WTC11 (cell line): ENCODE results near the gene ANKS6. TPM values are rescaled to one million over a fixed set of nuclear protein-coding genes. Genes with fewer than 3 reads are reported as not detected.

Experiments used
- ATAC-seq: fragments of 200-7000 bp; cut with Tn5 transposase; 2 replicates; pipeline ENCODE4 v1.10.0; 2021; ENCODE audit warnings: mild to moderate bottlenecking, moderate library complexity
- CTCF ChIA-PET: fragments of 300-600 bp; sonication (Branson Sonifier 250); formaldehyde crosslinking; loops from one replicate; lab custom pipeline; 2021; ENCODE audit warnings: antibody characterized with exemption; lab: Charles Lee
- POLR2A ChIA-PET: fragments of 350-600 bp; sonication (Branson Sonifier 250); formaldehyde crosslinking; loops from one replicate; lab custom pipeline; 2021; ENCODE audit warnings: antibody characterized with exemption; lab: Charles Lee
- DNase-seq: peaks from one replicate; pipeline ENCODE4 v3.0.0; 2021; ENCODE audit warnings: low spot score
- H3K27ac Mint-ChIP-seq: 2 replicates; pipeline ENCODE4 v1.8.0; 2021; ENCODE audit warnings: mixed read lengths
- H3K27me3 Mint-ChIP-seq: 2 replicates; pipeline ENCODE4 v1.8.0; 2021; ENCODE audit warnings: low read depth, mild to moderate bottlenecking, moderate library complexity, mixed read lengths
- H3K36me3 Mint-ChIP-seq: 2 replicates; pipeline ENCODE4 v1.8.0; 2021; ENCODE audit warnings: mixed read lengths
- H3K4me1 Mint-ChIP-seq: 2 replicates; pipeline ENCODE4 v1.8.0; 2022; ENCODE audit warnings: mixed read lengths
- H3K4me3 Mint-ChIP-seq: 2 replicates; pipeline ENCODE4 v1.8.0; 2021; ENCODE audit warnings: mild to moderate bottlenecking, moderate library complexity, mixed read lengths
- H3K9me3 Mint-ChIP-seq: 2 replicates; pipeline ENCODE4 v1.8.0; 2021; ENCODE audit warnings: mixed read lengths
- CBFB ChIP-seq: sonication (generic); formaldehyde crosslinking; IDR thresholded peaks from 2 replicates; pipeline ENCODE4 v1.8.1; 2022; ENCODE audit warnings: mild to moderate bottlenecking, low read depth, missing genetic modification reagents
- CREM ChIP-seq: sonication (generic); formaldehyde crosslinking; IDR thresholded peaks from 2 replicates; pipeline ENCODE4 v1.8.1; 2022; ENCODE audit warnings: mild to moderate bottlenecking, missing genetic modification reagents, moderate library complexity
- E2F1 ChIP-seq: sonication (generic); formaldehyde crosslinking; IDR thresholded peaks from 2 replicates; pipeline ENCODE4 v1.8.0; 2022; ENCODE audit warnings: mild to moderate bottlenecking, missing genetic modification reagents
- ELF4 ChIP-seq: sonication (generic); formaldehyde crosslinking; IDR thresholded peaks from 2 replicates; pipeline ENCODE4 v1.8.1; 2022; ENCODE audit warnings: low read depth, mild to moderate bottlenecking, moderate library complexity, missing genetic modification reagents
- ERG ChIP-seq: fragments of 250-450 bp; sonication (Bioruptor Pico); IDR thresholded peaks from 2 replicates; pipeline ENCODE4 v1.8.0; 2021; ENCODE audit warnings: mild to moderate bottlenecking
- FOXP4 ChIP-seq: sonication (generic); formaldehyde crosslinking; IDR thresholded peaks from 2 replicates; pipeline ENCODE4 v1.8.0; 2022; ENCODE audit warnings: mild to moderate bottlenecking, missing genetic modification reagents
- GABPB1 ChIP-seq: sonication (generic); formaldehyde crosslinking; IDR thresholded peaks from 2 replicates; pipeline ENCODE4 v1.8.1; 2023; ENCODE audit warnings: mild to moderate bottlenecking, missing genetic modification reagents
- NFATC4 ChIP-seq: fragments of 250-450 bp; sonication (Bioruptor Pico); IDR thresholded peaks from 2 replicates; pipeline ENCODE4 v1.9.0; 2021; ENCODE audit warnings: mild to moderate bottlenecking
- ZNF232 ChIP-seq: sonication (generic); formaldehyde crosslinking; IDR thresholded peaks from 2 replicates; pipeline ENCODE4 v1.8.0; 2022; ENCODE audit warnings: mild to moderate bottlenecking, missing genetic modification reagents
- ZNF317 ChIP-seq: sonication (generic); formaldehyde crosslinking; IDR thresholded peaks from 2 replicates; pipeline ENCODE4 v1.8.1; 2023; ENCODE audit warnings: low read depth, mild to moderate bottlenecking, moderate library complexity, missing genetic modification reagents, borderline replicate concordance
- total RNA-seq: library from RNA; stranded (reverse); gene quantifications from 3 replicates; pipeline ENCODE4 v1.2.3, GENCODE V29; 2021
- TF ChIP-seq, protein P1 (sequence below): fragments of 250-450 bp; sonication (Bioruptor Pico); IDR thresholded peaks from 2 replicates; pipeline ENCODE4 v1.9.0; 2021; ENCODE audit warnings: mild to moderate bottlenecking, borderline replicate concordance
- TF ChIP-seq, protein P2 (sequence below): sonication (generic); formaldehyde crosslinking; IDR thresholded peaks from 2 replicates; pipeline ENCODE4 v1.8.0; 2022; ENCODE audit warnings: missing genetic modification reagents
- TF ChIP-seq, protein P3 (sequence below): sonication (generic); formaldehyde crosslinking; IDR thresholded peaks from 2 replicates; pipeline ENCODE4 v1.8.1; 2023; ENCODE audit warnings: mild to moderate bottlenecking, missing genetic modification reagents

Gene ANKS6
- total RNA-seq, 1 experiment from 2014 or later = 65.1 TPM

- TF ChIP-seq, protein P1, sequence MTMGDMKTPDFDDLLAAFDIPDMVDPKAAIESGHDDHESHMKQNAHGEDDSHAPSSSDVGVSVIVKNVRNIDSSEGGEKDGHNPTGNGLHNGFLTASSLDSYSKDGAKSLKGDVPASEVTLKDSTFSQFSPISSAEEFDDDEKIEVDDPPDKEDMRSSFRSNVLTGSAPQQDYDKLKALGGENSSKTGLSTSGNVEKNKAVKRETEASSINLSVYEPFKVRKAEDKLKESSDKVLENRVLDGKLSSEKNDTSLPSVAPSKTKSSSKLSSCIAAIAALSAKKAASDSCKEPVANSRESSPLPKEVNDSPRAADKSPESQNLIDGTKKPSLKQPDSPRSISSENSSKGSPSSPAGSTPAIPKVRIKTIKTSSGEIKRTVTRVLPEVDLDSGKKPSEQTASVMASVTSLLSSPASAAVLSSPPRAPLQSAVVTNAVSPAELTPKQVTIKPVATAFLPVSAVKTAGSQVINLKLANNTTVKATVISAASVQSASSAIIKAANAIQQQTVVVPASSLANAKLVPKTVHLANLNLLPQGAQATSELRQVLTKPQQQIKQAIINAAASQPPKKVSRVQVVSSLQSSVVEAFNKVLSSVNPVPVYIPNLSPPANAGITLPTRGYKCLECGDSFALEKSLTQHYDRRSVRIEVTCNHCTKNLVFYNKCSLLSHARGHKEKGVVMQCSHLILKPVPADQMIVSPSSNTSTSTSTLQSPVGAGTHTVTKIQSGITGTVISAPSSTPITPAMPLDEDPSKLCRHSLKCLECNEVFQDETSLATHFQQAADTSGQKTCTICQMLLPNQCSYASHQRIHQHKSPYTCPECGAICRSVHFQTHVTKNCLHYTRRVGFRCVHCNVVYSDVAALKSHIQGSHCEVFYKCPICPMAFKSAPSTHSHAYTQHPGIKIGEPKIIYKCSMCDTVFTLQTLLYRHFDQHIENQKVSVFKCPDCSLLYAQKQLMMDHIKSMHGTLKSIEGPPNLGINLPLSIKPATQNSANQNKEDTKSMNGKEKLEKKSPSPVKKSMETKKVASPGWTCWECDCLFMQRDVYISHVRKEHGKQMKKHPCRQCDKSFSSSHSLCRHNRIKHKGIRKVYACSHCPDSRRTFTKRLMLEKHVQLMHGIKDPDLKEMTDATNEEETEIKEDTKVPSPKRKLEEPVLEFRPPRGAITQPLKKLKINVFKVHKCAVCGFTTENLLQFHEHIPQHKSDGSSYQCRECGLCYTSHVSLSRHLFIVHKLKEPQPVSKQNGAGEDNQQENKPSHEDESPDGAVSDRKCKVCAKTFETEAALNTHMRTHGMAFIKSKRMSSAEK (CRISPR knock-in tag) = no peak
Measured at GRCh38 chr9:98790842-98791607, 5.3 kb downstream of the ANKS6 start (continued).

DNA sequence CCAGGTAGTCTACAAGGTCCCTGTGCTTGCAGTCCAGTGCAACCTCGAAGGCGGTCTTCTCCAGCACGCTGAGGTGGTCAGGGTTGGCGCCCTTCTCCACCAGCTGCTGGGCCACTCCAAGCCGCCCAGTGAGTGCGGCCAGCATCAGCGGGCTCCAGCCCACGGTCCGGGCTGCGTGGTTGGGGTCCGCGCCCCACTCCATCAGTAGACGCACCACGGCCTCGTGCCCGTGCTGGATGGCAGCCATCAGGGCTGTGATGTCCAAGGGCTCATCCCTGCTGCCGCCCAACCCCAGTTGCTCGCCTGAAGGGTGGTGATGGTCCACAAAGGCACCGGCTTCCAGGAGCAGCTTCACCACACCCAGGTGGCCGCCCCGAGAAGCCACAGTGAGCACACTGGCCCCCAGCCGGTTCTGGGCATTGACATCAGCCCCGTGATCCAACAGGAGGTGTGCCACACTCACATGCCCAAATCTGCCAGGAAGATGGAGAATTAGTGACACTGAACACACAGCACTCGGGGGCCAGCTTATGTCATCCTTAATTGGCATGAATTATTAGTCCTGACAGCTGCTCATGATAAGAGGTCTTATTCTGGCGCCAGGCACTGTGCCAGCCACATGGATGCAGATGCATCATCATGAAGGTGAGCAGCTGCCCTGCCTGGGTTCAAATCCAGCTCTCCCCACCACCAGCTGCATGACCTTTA is 6.1 kb downstream of the ANKS6 start:
- Mint-ChIP-seq H3K9me3 (no peaks in the 10 kb centered on the region), H3K27ac (no peak overlapping the region), H3K36me3 (peaks cover 33% of the 10 kb centered on the region), H3K27me3 (no peaks in the 10 kb centered on the region), H3K4me3 (no peak overlapping the region), H3K4me1 (peaks cover 39% of the 10 kb centered on the region)
- ATAC-seq = no peak
- ChIA-PET POLR2A (no interaction called here), CTCF (no interaction called here)
- TF ChIP-seq FOXP4 (peak; percentile 16; the same call in 1 of the 2 replicates), GABPB1 (CRISPR knock-in tag) (no peak)
- DNase-seq = no peak

DNA sequence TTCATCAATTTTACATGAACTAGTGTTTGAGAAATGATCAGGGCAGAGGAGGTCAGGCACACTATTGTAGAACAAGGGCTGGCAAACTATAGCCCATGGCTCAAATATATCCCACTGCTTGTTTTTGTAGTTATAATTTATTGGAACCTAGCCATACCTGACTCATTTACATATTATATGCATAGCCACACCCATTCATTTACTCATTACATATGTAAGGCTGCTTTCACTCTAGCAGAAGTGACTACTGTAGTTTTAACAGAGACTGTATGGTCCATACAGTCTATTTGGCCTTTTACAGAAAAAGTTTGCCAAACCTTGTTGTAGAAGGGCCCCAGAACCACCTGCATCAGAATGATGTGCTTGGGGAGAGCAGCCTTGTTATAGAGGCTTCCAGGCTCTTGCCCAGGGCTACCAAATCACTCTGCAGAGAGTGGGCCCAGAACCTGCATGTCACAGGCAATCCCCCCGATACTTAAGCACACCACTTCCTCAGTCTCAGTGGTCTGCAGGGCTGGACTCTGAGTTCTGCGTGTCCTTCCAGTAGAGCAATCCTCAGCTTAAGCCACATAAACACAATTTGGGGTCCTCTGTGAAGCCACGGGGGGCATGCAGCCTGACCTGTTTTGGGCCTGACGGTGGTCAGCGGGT is 6.7 kb downstream of the ANKS6 start:
- H3K27me3 Mint-ChIP-seq = no peaks in the 10 kb centered on the region
- DNase-seq = no peak
- H3K27ac Mint-ChIP-seq = no peak overlapping the region
- CTCF ChIA-PET = no interaction called here
- peaks cover 32% of the 10 kb centered on the region for H3K4me1 Mint-ChIP-seq
- no peak for ATAC-seq
- POLR2A ChIA-PET = no interaction called here
- no peaks in the 10 kb centered on the region for H3K9me3 Mint-ChIP-seq
- H3K4me3 Mint-ChIP-seq = no peak overlapping the region
- H3K36me3 Mint-ChIP-seq = peaks cover 34% of the 10 kb centered on the region
- TF ChIP-seq, protein P2, sequence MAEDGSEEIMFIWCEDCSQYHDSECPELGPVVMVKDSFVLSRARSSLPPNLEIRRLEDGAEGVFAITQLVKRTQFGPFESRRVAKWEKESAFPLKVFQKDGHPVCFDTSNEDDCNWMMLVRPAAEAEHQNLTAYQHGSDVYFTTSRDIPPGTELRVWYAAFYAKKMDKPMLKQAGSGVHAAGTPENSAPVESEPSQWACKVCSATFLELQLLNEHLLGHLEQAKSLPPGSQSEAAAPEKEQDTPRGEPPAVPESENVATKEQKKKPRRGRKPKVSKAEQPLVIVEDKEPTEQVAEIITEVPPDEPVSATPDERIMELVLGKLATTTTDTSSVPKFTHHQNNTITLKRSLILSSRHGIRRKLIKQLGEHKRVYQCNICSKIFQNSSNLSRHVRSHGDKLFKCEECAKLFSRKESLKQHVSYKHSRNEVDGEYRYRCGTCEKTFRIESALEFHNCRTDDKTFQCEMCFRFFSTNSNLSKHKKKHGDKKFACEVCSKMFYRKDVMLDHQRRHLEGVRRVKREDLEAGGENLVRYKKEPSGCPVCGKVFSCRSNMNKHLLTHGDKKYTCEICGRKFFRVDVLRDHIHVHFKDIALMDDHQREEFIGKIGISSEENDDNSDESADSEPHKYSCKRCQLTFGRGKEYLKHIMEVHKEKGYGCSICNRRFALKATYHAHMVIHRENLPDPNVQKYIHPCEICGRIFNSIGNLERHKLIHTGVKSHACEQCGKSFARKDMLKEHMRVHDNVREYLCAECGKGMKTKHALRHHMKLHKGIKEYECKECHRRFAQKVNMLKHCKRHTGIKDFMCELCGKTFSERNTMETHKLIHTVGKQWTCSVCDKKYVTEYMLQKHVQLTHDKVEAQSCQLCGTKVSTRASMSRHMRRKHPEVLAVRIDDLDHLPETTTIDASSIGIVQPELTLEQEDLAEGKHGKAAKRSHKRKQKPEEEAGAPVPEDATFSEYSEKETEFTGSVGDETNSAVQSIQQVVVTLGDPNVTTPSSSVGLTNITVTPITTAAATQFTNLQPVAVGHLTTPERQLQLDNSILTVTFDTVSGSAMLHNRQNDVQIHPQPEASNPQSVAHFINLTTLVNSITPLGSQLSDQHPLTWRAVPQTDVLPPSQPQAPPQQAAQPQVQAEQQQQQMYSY (CRISPR knock-in tag) = no peak
- TF ChIP-seq ZNF232 (CRISPR knock-in tag) = no peak
- no peak for TF ChIP-seq ERG (CRISPR knock-in tag)
- TF ChIP-seq, protein P3, sequence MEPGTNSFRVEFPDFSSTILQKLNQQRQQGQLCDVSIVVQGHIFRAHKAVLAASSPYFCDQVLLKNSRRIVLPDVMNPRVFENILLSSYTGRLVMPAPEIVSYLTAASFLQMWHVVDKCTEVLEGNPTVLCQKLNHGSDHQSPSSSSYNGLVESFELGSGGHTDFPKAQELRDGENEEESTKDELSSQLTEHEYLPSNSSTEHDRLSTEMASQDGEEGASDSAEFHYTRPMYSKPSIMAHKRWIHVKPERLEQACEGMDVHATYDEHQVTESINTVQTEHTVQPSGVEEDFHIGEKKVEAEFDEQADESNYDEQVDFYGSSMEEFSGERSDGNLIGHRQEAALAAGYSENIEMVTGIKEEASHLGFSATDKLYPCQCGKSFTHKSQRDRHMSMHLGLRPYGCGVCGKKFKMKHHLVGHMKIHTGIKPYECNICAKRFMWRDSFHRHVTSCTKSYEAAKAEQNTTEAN (CRISPR knock-in tag) = no peak
- no peak for TF ChIP-seq CBFB (CRISPR knock-in tag)
- TF ChIP-seq FOXP4 = no peak
- TF ChIP-seq NFATC4 (CRISPR knock-in tag) = no peak
- TF ChIP-seq ELF4 (CRISPR knock-in tag) = no peak
- TF ChIP-seq E2F1 (CRISPR knock-in tag) = no peak
- no peak for TF ChIP-seq ZNF317 (CRISPR knock-in tag)
- TF ChIP-seq CREM (CRISPR knock-in tag) = no peak
